Panc1 (cell line): ENCODE results near the gene LRRK1.

Experiments used
- CTCF ChIP-seq: fragments of 450-650 bp; IDR thresholded peaks from 2 replicates; pipeline ENCODE4 v1.5.1; 2017; ENCODE audit warnings: mild to moderate bottlenecking
- POLR2AphosphoS5 ChIP-seq: IDR thresholded peaks from 2 replicates; pipeline ENCODE4 v1.6.1; 2012; ENCODE audit warnings: mild to moderate bottlenecking, low read depth, low read length, moderate library complexity
- REST ChIP-seq, 2 experiments: IDR thresholded peaks; 2 replicates each; pipeline ENCODE4 v1.6.1; 2011 to 2012; ENCODE audit warnings: low read depth in 2 of 2, control low read depth in 1 of 2, low read length in 1 of 2, mild to moderate bottlenecking in 1 of 2, moderate library complexity in 1 of 2; ENCODE audit not compliant: insufficient read depth in 1 of 2

- TF ChIP-seq CTCF (no peak), POLR2AphosphoS5 (no peak), REST (IDR thresholded peaks at IDR 0.05; ENCODE audit: insufficient read depth in 1 of 2, low read depth in 2 of 2, low read length in 1 of 2) (no peak)
Observed at GRCh38 chr15:101068961-101069653, 149.9 kb downstream of the LRRK1 start.
